Measurements from ENCODE around the gene WBP11. TPM values are rescaled to one million over a fixed set of nuclear protein-coding genes. Genes with fewer than 3 reads are reported as not detected.

The WBP11 gene
- total RNA-seq, 1 experiment from 2014 or later: 111 TPM

GRCh38 chr12:14751986-14752385 is 51.3 kb downstream of the WBP11 start:
- CTCF ChIA-PET: interaction anchor here (0.8 kb wide), 1 partner anchor 35 kb away, joined by 3 read pairs; no protein-coding TSS in a partner anchor
- H3K9me3 Mint-ChIP-seq: peaks cover 8% of the 10 kb centered on the region
- no peak overlapping the region for H3K4me3 Mint-ChIP-seq
- TF ChIP-seq SOX15 (CRISPR knock-in tag; IDR thresholded peaks at IDR 0.05): no peak
- POLR2A ChIA-PET: no interaction called here
- DNase-seq (ENCODE audit: low spot score) (no peak), ATAC-seq (no peak)
- H3K27me3 Mint-ChIP-seq (ENCODE audit: low read depth): no peaks in the 10 kb centered on the region
- H3K27ac Mint-ChIP-seq: no peak overlapping the region
- peaks cover 6% of the 10 kb centered on the region for H3K36me3 Mint-ChIP-seq
- H3K4me1 Mint-ChIP-seq: peaks cover 12% of the 10 kb centered on the region

DNA sequence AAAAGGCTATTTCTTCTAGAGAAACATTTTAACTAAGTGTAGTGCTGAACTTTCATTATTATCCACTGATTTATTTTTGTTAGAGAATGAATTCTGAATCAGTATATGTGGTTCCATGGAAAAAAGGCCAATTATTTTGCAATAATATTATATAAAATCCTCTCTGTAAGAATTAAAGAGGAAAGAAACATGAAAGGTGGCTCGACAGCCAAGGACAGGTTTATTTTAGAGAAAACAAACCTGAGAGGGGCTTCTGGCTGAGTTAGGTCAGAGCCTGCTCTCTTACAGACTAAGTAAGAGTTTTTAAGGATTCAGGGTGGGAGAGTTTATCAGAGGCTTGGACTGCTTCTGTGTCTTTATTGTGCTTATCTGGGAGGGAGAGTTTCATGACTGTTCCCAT is 60.2 kb downstream of the WBP11 start:
- ChIA-PET POLR2A (no interaction called here), CTCF (no interaction called here)
- ATAC-seq (no peak), DNase-seq (ENCODE audit: low spot score) (no peak)
- Mint-ChIP-seq H3K36me3 (peaks cover 64% of the 10 kb centered on the region), H3K27me3 (ENCODE audit: low read depth) (peaks cover 3% of the 10 kb centered on the region; the same call in 1 of the 2 replicates), H3K4me1 (no peaks in the 10 kb centered on the region), H3K27ac (no peak overlapping the region), H3K4me3 (no peak overlapping the region), H3K9me3 (peaks cover 70% of the 10 kb centered on the region)
- no peak for TF ChIP-seq STAT6 (CRISPR knock-in tag; conservative IDR thresholded peaks at IDR 0.05; ENCODE audit: low read depth)
- no peak for TF ChIP-seq OVOL2 (CRISPR knock-in tag; IDR thresholded peaks at IDR 0.05; ENCODE audit: borderline replicate concordance)
- TF ChIP-seq, protein P1, sequence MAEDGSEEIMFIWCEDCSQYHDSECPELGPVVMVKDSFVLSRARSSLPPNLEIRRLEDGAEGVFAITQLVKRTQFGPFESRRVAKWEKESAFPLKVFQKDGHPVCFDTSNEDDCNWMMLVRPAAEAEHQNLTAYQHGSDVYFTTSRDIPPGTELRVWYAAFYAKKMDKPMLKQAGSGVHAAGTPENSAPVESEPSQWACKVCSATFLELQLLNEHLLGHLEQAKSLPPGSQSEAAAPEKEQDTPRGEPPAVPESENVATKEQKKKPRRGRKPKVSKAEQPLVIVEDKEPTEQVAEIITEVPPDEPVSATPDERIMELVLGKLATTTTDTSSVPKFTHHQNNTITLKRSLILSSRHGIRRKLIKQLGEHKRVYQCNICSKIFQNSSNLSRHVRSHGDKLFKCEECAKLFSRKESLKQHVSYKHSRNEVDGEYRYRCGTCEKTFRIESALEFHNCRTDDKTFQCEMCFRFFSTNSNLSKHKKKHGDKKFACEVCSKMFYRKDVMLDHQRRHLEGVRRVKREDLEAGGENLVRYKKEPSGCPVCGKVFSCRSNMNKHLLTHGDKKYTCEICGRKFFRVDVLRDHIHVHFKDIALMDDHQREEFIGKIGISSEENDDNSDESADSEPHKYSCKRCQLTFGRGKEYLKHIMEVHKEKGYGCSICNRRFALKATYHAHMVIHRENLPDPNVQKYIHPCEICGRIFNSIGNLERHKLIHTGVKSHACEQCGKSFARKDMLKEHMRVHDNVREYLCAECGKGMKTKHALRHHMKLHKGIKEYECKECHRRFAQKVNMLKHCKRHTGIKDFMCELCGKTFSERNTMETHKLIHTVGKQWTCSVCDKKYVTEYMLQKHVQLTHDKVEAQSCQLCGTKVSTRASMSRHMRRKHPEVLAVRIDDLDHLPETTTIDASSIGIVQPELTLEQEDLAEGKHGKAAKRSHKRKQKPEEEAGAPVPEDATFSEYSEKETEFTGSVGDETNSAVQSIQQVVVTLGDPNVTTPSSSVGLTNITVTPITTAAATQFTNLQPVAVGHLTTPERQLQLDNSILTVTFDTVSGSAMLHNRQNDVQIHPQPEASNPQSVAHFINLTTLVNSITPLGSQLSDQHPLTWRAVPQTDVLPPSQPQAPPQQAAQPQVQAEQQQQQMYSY (CRISPR knock-in tag; IDR thresholded peaks at IDR 0.05): no peak
- TF ChIP-seq ARID4B (CRISPR knock-in tag; IDR thresholded peaks at IDR 0.05; ENCODE audit: borderline replicate concordance): no peak
- TF ChIP-seq, protein P2, sequence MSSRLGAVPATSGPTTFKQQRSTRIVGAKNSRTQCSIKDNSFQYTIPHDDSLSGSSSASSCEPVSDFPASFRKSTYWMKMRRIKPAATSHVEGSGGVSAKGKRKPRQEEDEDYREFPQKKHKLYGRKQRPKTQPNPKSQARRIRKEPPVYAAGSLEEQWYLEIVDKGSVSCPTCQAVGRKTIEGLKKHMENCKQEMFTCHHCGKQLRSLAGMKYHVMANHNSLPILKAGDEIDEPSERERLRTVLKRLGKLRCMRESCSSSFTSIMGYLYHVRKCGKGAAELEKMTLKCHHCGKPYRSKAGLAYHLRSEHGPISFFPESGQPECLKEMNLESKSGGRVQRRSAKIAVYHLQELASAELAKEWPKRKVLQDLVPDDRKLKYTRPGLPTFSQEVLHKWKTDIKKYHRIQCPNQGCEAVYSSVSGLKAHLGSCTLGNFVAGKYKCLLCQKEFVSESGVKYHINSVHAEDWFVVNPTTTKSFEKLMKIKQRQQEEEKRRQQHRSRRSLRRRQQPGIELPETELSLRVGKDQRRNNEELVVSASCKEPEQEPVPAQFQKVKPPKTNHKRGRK (CRISPR knock-in tag; IDR thresholded peaks at IDR 0.05; ENCODE audit: borderline replicate concordance): no peak
- no peak for TF ChIP-seq ZBTB21 (CRISPR knock-in tag; IDR thresholded peaks at IDR 0.05; ENCODE audit: borderline replicate concordance)
- no peak for TF ChIP-seq USF2 (CRISPR knock-in tag; IDR thresholded peaks at IDR 0.05)
- TF ChIP-seq ATF2 (CRISPR knock-in tag; IDR thresholded peaks at IDR 0.05; ENCODE audit: borderline replicate concordance, low read depth): no peak
- TF ChIP-seq, protein P3, sequence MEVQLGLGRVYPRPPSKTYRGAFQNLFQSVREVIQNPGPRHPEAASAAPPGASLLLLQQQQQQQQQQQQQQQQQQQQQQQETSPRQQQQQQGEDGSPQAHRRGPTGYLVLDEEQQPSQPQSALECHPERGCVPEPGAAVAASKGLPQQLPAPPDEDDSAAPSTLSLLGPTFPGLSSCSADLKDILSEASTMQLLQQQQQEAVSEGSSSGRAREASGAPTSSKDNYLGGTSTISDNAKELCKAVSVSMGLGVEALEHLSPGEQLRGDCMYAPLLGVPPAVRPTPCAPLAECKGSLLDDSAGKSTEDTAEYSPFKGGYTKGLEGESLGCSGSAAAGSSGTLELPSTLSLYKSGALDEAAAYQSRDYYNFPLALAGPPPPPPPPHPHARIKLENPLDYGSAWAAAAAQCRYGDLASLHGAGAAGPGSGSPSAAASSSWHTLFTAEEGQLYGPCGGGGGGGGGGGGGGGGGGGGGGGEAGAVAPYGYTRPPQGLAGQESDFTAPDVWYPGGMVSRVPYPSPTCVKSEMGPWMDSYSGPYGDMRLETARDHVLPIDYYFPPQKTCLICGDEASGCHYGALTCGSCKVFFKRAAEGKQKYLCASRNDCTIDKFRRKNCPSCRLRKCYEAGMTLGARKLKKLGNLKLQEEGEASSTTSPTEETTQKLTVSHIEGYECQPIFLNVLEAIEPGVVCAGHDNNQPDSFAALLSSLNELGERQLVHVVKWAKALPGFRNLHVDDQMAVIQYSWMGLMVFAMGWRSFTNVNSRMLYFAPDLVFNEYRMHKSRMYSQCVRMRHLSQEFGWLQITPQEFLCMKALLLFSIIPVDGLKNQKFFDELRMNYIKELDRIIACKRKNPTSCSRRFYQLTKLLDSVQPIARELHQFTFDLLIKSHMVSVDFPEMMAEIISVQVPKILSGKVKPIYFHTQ (CRISPR knock-in tag; IDR thresholded peaks at IDR 0.05): no peak
- no peak for TF ChIP-seq EMX1 (CRISPR knock-in tag; IDR thresholded peaks at IDR 0.05)
- no peak for TF ChIP-seq RORB (CRISPR knock-in tag; IDR thresholded peaks at IDR 0.05)
- no peak for TF ChIP-seq PREB (CRISPR knock-in tag; IDR thresholded peaks at IDR 0.05; ENCODE audit: borderline replicate concordance)
